HepG2 (cell line): Measurements from ENCODE around the gene EPHB6.

Experiments used
- CREB1 ChIP-seq, 2 experiments: fragments of 450-650 bp in 1 of 2; IDR thresholded peaks; 2 replicates each; pipeline ENCODE4 v1.6.1; 2016 to 2017; ENCODE audit warnings: control low read depth in 1 of 2, mild to moderate bottlenecking in 1 of 2, missing compliant biosample characterization in 1 of 2, missing genetic modification characterization in 1 of 2
- CTCF ChIP-seq: sonication (generic); formaldehyde crosslinking; IDR thresholded peaks from 2 replicates; pipeline ENCODE4 v1.5.0; 2020; ENCODE audit warnings: mild to moderate bottlenecking, missing genetic modification reagents, moderate library complexity
- ELF1 ChIP-seq: sonication (generic); formaldehyde crosslinking; IDR thresholded peaks from 2 replicates; pipeline ENCODE4 v1.4.0; 2020; ENCODE audit warnings: missing genetic modification reagents
- FIP1L1 ChIP-seq: fragments of 200-400 bp; formaldehyde crosslinking; IDR thresholded peaks from 2 replicates; pipeline ENCODE4 v1.6.1; 2018; ENCODE audit warnings: low read depth, mild to moderate bottlenecking, low read length, moderate library complexity, borderline replicate concordance; ENCODE audit not compliant: insufficient read depth
- GABPA ChIP-seq, 2 experiments: IDR thresholded peaks; 2 replicates each; pipeline ENCODE4 v1.6.1; 2011 to 2016; ENCODE audit warnings: low read depth in 2 of 2, low read length in 1 of 2, missing biosample characterization in 1 of 2, missing genetic modification characterization in 1 of 2
- POLR2AphosphoS5 ChIP-seq: IDR thresholded peaks from 2 replicates; pipeline ENCODE4 v1.6.1; 2012; ENCODE audit warnings: low read depth, low read length
- TFAP4 ChIP-seq: sonication (generic); IDR thresholded peaks from 2 replicates; pipeline ENCODE4 v1.6.1; 2016; ENCODE audit warnings: low read depth, borderline replicate concordance
- USF2 ChIP-seq, 2 experiments: sonication (generic) in 1 of 2; formaldehyde crosslinking in 1 of 2; IDR thresholded peaks; 2 replicates each; pipeline versions ENCODE4 v1.5.1 to v1.6.1; 2011 to 2020; ENCODE audit warnings: borderline replicate concordance in 1 of 2, low read depth in 1 of 2, low read length in 1 of 2, mild to moderate bottlenecking in 1 of 2, missing genetic modification reagents in 1 of 2, moderate library complexity in 1 of 2
- ZNF142 ChIP-seq: sonication (generic); formaldehyde crosslinking; IDR thresholded peaks from 2 replicates; pipeline ENCODE4 v1.4.0; 2020; ENCODE audit warnings: missing genetic modification reagents
- ZNF317 ChIP-seq: sonication (generic); formaldehyde crosslinking; IDR thresholded peaks from 2 replicates; pipeline ENCODE4 v1.5.0; 2020; ENCODE audit warnings: mild to moderate bottlenecking, missing genetic modification reagents
- ZNF501 ChIP-seq: sonication (generic); formaldehyde crosslinking; IDR thresholded peaks from 2 replicates; pipeline ENCODE4 v1.5.1; 2020; ENCODE audit warnings: mild to moderate bottlenecking, moderate library complexity, missing genetic modification reagents
- ZNF589 ChIP-seq: sonication (generic); formaldehyde crosslinking; conservative IDR thresholded peaks from 2 replicates; pipeline ENCODE4 v1.8.0; 2022; ENCODE audit warnings: mild to moderate bottlenecking, moderate library complexity, missing genetic modification reagents
- ZNF691 ChIP-seq: sonication (generic); formaldehyde crosslinking; IDR thresholded peaks from 2 replicates; pipeline ENCODE4 v1.4.0; 2020; ENCODE audit warnings: missing genetic modification reagents, low read depth, mild to moderate bottlenecking, borderline replicate concordance

- TF ChIP-seq ZNF589 (CRISPR knock-in tag) = no peak
- TF ChIP-seq ZNF317 (CRISPR knock-in tag) = no peak
- no peak for TF ChIP-seq TFAP4
- no peak for TF ChIP-seq USF2 (IDR thresholded peaks at IDR 0.05; ENCODE audit: low read depth, low read length)
- no peak for TF ChIP-seq USF2 (CRISPR knock-in tag; IDR thresholded peaks at IDR 0.05; ENCODE audit: borderline replicate concordance)
- TF ChIP-seq ZNF142 (CRISPR knock-in tag) = no peak
- no peak for TF ChIP-seq ZNF691
- TF ChIP-seq ZNF501 (CRISPR knock-in tag) = no peak
- no peak for TF ChIP-seq POLR2AphosphoS5
- no peak for TF ChIP-seq FIP1L1
- no peak for TF ChIP-seq CTCF (CRISPR knock-in tag)
- TF ChIP-seq ELF1 (CRISPR knock-in tag) = no peak
- no peak for TF ChIP-seq CREB1 (IDR thresholded peaks at IDR 0.05)
- no peak for TF ChIP-seq CREB1 (CRISPR knock-in tag; IDR thresholded peaks at IDR 0.05)
- TF ChIP-seq GABPA (IDR thresholded peaks at IDR 0.05; ENCODE audit: low read depth, low read length) = no peak
- no peak for TF ChIP-seq GABPA (CRISPR knock-in tag; IDR thresholded peaks at IDR 0.05; ENCODE audit: low read depth)
Measured at GRCh38 chr7:142886866-142887265, 32.0 kb downstream of the EPHB6 start.
